Sigmoid colon (tissue), 7 donors: ENCODE measurements around the gene DNAJC3. TPM values are rescaled to one million over a fixed set of nuclear protein-coding genes. Genes with fewer than 3 reads are reported as not detected.
"Not testable (repeated sequence)": the region's sequence is repeated elsewhere in the genome, so short reads cannot be mapped to it uniquely, and the experiment has no call there.

Source experiments
- DNase-seq: peaks from one replicate; pipeline ENCODE4 v3.0.0-alpha.2; 2019
- H3K27ac ChIP-seq, 4 donors: fragments of 200-600 bp; sonication (generic); one replicate each; pipeline ENCODE4 v1.5.1; 2016 to 2019; ENCODE audit warnings: mild to moderate bottlenecking in 1 of 4
- H3K27me3 ChIP-seq, 3 donors: fragments of 200-600 bp; sonication (generic); one replicate each; pipeline ENCODE4 v1.5.1; 2019; ENCODE audit warnings: mild to moderate bottlenecking in 1 of 3
- H3K36me3 ChIP-seq, 4 donors: fragments of 200-600 bp; sonication (generic); one replicate each; pipeline ENCODE4 v1.5.1; 2016 to 2019
- H3K4me1 ChIP-seq, 4 donors: fragments of 200-600 bp; sonication (generic); one replicate each; pipeline ENCODE4 v1.5.1; 2017 to 2019
- H3K4me3 ChIP-seq, 4 donors: fragments of 200-600 bp; sonication (generic); one replicate each; pipeline ENCODE4 v1.5.1; 2017 to 2019; ENCODE audit warnings: mild to moderate bottlenecking in 2 of 4, moderate library complexity in 1 of 4
- H3K9me3 ChIP-seq, 4 donors: fragments of 200-600 bp in 3 of 4; sonication (generic) in 3 of 4; one replicate each; pipeline versions ENCODE4 v1.5.1 to v1.6.1; 2013 to 2019
- CTCF ChIP-seq, 4 experiments: fragments of 450-650 bp in 3 of 4; fragments of 200-600 bp in 1 of 4; IDR thresholded peaks; one replicate each; pipeline ENCODE4 v1.5.1; 2016 to 2019; ENCODE audit warnings: antibody characterized with exemption in 4 of 4, mild to moderate bottlenecking in 3 of 4, moderate library complexity in 2 of 4
- EP300 ChIP-seq, 4 donors: sonication (generic); formaldehyde crosslinking; IDR thresholded peaks; one replicate each; pipeline ENCODE4 v1.6.1; 2017; ENCODE audit warnings: antibody characterized with exemption in 4 of 4
- POLR2A ChIP-seq, 2 donors: fragments of 450-650 bp; IDR thresholded peaks; one replicate each; pipeline ENCODE4 v1.6.1; 2016; ENCODE audit warnings: antibody characterized with exemption in 2 of 2, mild to moderate bottlenecking in 2 of 2, moderate library complexity in 2 of 2
- POLR2AphosphoS5 ChIP-seq, 4 donors: sonication (generic); formaldehyde crosslinking; IDR thresholded peaks; one replicate each; pipeline ENCODE4 v1.6.1; 2017; ENCODE audit warnings: antibody characterized with exemption in 4 of 4
- WGBS, 2 donors: extraction: QIAGEN DNeasy Blood & Tissue Kit; methylation state at CpG; one replicate each; pipeline ENCODE4 v1.1.7; 2013; 5-methylcytosine and 5-hydroxymethylcytosine counted together
- intact Hi-C: fragments of 100-400 bp; cut with DNase I; formaldehyde crosslinking; loops from one replicate; pipeline ENCODE4 v1.15.1; 2023
- polyA plus RNA-seq, 3 donors: library from polyadenylated mRNA; stranded (reverse); fragments of 200-250 nt; gene quantifications; one replicate each; pipeline ENCODE4 v1.2.3, GENCODE V29; 2013
- total RNA-seq, 4 donors: library from RNA; depleted of rRNA; stranded (reverse); fragments of >200 nt; gene quantifications; one replicate each; pipeline ENCODE4 v1.1.0, GENCODE V29; 2016
- donor health status: healthy with polysubstance abuse.
- donor health status: Bipolar disorder and iron deficiency.
- donor health status: healthy.

Gene DNAJC3
- total and polyA plus RNA-seq, 7 donors = 4.8 to 48.5 (median 41.5) TPM

GRCh38 chr13:95728957-95729356, 52.0 kb downstream of the DNAJC3 start:
- no peak for TF ChIP-seq POLR2A (IDR thresholded peaks at IDR 0.05)
- no peak for TF ChIP-seq EP300 (IDR thresholded peaks at IDR 0.05)
- no peak for TF ChIP-seq POLR2AphosphoS5 (IDR thresholded peaks at IDR 0.05)
- TF ChIP-seq CTCF (IDR thresholded peaks at IDR 0.05) = no peak
- Histone ChIP-seq H3K4me1 (peaks cover 0 to 11% (median 4%) of the 10 kb centered on the region in 4 donors), H3K9me3 (peaks cover 0 to 3% (median under 1%) of the 10 kb centered on the region in 4 donors), H3K36me3 (peaks cover 0 to 15% (median 0%) of the 10 kb centered on the region in 4 donors), H3K4me3 (no peak overlapping the region), H3K27ac (no peak overlapping the region), H3K27me3 (no peaks in the 10 kb centered on the region)
- intact Hi-C loops = no loop called here
- DNase-seq = no peak
- 48 to 87% methylated on average over 2 of the region's 2 CpGs for WGBS, 2 donors

GRCh38 chr13:95734124-95734523, 57.2 kb downstream of the DNAJC3 start:
- no peak for DNase-seq
- Histone ChIP-seq H3K4me3 (no peak overlapping the region), H3K36me3 (no peaks in the 10 kb centered on the region), H3K4me1 (no peaks in the 10 kb centered on the region), H3K27me3 (no peaks in the 10 kb centered on the region), H3K27ac (no peak overlapping the region), H3K9me3 (peaks cover 0 to 9% (median 4%) of the 10 kb centered on the region in 4 donors)
- intact Hi-C loops = no loop called here
- no peak for TF ChIP-seq POLR2AphosphoS5 (IDR thresholded peaks at IDR 0.05)
- no peak for TF ChIP-seq POLR2A (IDR thresholded peaks at IDR 0.05)
- WGBS, 2 donors = 96% methylated on average over 2 of the region's 2 CpGs

- H3K27me3 ChIP-seq, H3K4me1 ChIP-seq, H3K4me3 ChIP-seq, DNase-seq, intact Hi-C loops, H3K9me3 ChIP-seq, H3K27ac ChIP-seq, H3K36me3 ChIP-seq: not testable (repeated sequence)
- WGBS, 2 donors = 89 to 92% methylated on average over 10 to 11 of the region's 37 CpGs
Measured at GRCh38 chr13:95740071-95740978, 63.4 kb downstream of the DNAJC3 start.

GRCh38 chr13:95740979-95741320, 64.0 kb downstream of the DNAJC3 start:
- TF ChIP-seq POLR2A (IDR thresholded peaks at IDR 0.05) = no peak
- TF ChIP-seq EP300 (IDR thresholded peaks at IDR 0.05) = no peak
- H3K4me1 ChIP-seq = peaks cover 0 to 7% (median 0%) of the 10 kb centered on the region in 4 donors
- no peaks in the 10 kb centered on the region for H3K9me3 ChIP-seq
- H3K27me3 ChIP-seq = no peaks in the 10 kb centered on the region
- H3K4me3 ChIP-seq = no peak overlapping the region
- no peak for DNase-seq
- intact Hi-C loops = no loop called here
- H3K27ac ChIP-seq = no peak overlapping the region
- no peaks in the 10 kb centered on the region for H3K36me3 ChIP-seq

- Histone ChIP-seq H3K27ac (no peak overlapping the region), H3K4me3 (no peak overlapping the region), H3K36me3 (no peaks in the 10 kb centered on the region), H3K9me3 (no peaks in the 10 kb centered on the region), H3K27me3 (no peaks in the 10 kb centered on the region), H3K4me1 (peaks cover 0 to 7% (median 0%) of the 10 kb centered on the region in 4 donors)
- DNase-seq = no peak
- 96 to 97% methylated on average over 4 of the region's 4 CpGs for WGBS, 2 donors
- no peak for TF ChIP-seq POLR2A (IDR thresholded peaks at IDR 0.05)
- intact Hi-C loops = no loop called here
Measured at GRCh38 chr13:95741584-95742563, 64.9 kb downstream of the DNAJC3 start.

GRCh38 chr13:95743192-95743591, 66.3 kb downstream of the DNAJC3 start:
- H3K4me3 ChIP-seq = no peak overlapping the region
- intact Hi-C loops = no loop called here

More at GRCh38 chr13:95743192-95743591, 66.3 kb downstream of the DNAJC3 start:
- Histone ChIP-seq H3K4me1 (peaks cover 0 to 7% (median 4%) of the 10 kb centered on the region in 4 donors), H3K27ac (no peak overlapping the region), H3K36me3 (no peaks in the 10 kb centered on the region), H3K27me3 (no peaks in the 10 kb centered on the region), H3K9me3 (no peaks in the 10 kb centered on the region)
- WGBS, 2 donors = 93 to 96% methylated on average over 3 of the region's 3 CpGs
- DNase-seq = no peak
- TF ChIP-seq POLR2A (IDR thresholded peaks at IDR 0.05) (no peak), POLR2AphosphoS5 (IDR thresholded peaks at IDR 0.05) (no peak), CTCF (IDR thresholded peaks at IDR 0.05) (no peak), EP300 (IDR thresholded peaks at IDR 0.05) (no peak)
